Hippocampal formation (tissue), 2 donors: ENCODE measurements around the gene SDHAF3.
"Not testable (repeated sequence)": the region's sequence is repeated elsewhere in the genome, so short reads cannot be mapped to it uniquely, and the experiment has no call there.

ENCODE experiments used
- DNase-seq, 2 donors: peaks; one replicate each; lab custom pipeline; 2025; lab: John Stamatoyannopoulos, UW

Gene SDHAF3

DNA sequence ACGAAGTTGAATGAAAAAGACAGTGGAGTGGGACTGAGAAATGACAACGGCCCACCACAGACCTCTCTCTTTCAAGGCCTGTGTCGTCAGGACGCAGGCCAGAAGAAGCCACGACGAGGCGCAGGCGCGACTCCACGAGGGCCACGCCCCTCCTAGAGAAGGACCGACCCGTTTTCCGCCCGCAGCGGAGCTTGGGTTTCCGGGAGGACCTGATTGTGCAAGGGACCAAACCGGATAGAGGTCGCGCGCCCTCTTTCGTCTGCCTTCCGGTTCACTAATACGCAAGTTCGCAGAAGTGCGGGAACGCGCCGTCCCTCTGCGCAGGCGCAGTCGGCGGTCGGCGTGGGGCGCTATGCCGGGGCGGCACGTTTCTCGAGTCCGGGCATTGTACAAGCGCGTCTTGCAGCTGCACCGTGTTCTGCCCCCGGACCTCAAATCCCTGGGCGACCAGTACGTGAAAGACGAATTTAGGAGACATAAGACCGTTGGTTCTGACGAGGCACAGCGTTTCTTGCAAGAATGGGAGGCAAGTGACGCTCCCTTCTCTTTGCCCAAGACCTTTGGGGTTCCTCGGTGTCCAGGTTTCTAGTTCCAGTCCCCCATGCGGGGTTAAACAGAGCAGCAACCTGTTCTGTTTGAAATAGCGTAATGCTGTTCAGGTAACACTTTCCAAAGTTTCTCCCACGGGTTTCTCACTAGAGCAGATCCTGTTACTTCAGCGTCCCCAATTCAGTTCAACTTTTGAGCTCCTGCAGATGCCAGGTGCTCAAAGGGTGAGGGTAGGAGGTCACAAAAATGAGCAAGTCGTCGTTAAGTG is at the start of gene SDHAF3:
Gene SDHAF3 (plus strand): TSS at position 327 of the 817 bp plus-strand sequence. CDS start 26 bp downstream, at position 353.
- DNase-seq: peak; percentile 89 to 92

DNA sequence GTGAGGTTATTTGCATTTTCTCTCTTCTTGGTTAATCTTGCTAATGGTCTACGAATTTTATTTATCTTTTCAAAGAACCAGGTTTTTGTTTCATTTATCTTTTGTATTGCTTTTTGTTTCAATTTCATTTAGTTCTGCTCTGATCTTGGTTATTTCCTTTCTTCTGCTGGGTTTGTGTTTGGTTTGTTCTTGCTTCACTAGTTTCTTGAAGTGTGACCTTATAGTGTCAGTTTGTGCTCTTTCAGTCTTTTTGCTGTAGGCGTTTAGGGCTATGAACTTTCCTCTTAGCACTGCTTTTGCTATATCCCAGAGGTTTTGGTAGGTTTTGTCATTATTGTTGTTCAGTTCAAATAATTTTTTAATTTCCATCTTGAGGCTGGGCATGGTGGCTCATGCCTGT is 45.5 kb upstream of the SDHAF3 start:
- not testable (repeated sequence) for DNase-seq

DNA sequence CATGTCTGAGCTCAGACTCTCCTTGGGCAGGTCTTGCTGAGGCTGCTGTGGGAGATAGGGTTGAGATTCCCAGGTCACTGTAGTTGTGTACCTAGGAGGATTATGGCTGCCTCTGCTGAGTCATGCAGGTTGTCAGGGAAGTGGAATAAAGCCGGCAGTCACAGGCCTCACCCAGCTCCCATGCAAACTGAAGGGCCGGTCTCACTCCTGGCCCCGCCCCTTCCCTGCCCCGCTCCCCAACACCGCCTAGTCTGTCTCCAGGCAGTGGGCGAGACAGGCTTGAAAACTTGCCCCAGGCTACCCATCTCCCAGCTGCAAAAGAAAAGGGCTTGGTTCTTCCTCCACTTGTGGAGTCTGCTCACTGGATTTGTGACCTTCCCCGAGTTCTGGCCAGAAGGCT is 41.6 kb upstream of the SDHAF3 start:
- no peak for DNase-seq

DNA sequence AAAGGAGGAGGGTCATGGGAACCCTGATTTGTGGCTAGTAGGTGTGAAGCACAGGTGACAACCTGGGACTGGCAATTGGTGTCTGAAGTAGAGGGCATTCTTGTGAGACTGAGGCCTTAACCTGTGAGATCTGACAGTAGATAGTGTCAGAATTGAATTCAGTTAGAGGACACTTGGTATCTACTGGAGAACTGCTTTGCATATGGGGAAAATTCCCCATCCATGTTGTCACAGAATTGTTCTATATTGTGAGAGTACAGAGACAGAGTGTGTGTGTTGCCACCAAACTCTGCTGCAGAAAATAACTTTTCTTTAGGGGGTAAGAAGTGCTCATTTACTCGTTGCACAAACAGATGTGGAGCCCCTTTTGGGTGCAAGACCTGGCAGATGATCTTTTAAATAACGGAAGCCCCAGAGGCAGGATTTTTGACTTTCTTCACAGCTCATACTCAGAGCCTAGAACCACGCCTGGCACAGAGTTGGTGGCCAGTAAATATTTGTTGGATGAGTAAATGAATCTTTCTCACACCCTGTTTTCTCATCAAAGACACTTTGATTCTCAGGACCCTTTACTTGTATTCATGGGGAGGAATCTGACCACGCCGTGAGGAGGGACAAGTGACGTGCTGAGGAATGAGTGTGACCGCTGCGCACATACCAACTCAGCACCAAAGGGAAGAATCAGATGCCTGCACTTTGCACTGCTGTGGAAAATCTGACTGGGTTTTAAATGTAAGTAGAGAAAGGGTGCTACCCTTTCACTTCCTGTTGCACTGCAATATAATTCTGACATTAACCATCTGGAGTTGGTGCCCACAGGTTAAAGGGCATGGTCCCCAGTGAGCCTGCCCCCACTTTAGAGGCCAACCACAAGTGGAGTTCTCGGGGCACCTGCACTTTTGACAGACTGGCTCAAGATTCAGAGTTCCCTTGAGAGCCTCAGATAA is 39.2 kb upstream of the SDHAF3 start:
- DNase-seq: no peak

DNA sequence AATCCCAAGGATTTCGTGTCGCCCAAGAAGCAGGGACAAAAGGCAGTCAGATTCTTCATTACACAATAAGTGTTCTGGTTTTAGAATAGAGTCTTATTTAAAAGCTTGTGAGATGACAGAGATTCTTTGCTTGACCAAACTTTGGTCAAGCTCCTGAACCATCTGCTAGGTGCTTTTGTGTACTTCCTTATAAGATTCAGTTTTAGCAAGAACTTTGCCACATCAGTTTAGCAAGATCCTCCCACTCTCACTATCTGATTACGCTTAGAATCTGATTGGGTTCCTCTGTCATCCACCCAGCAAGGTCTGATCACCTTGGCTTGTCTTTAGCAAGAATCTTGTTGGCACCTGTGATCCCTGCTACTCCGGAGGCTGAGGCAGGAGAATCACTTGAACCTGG is 38.2 kb upstream of the SDHAF3 start:
- no peak for DNase-seq

DNA sequence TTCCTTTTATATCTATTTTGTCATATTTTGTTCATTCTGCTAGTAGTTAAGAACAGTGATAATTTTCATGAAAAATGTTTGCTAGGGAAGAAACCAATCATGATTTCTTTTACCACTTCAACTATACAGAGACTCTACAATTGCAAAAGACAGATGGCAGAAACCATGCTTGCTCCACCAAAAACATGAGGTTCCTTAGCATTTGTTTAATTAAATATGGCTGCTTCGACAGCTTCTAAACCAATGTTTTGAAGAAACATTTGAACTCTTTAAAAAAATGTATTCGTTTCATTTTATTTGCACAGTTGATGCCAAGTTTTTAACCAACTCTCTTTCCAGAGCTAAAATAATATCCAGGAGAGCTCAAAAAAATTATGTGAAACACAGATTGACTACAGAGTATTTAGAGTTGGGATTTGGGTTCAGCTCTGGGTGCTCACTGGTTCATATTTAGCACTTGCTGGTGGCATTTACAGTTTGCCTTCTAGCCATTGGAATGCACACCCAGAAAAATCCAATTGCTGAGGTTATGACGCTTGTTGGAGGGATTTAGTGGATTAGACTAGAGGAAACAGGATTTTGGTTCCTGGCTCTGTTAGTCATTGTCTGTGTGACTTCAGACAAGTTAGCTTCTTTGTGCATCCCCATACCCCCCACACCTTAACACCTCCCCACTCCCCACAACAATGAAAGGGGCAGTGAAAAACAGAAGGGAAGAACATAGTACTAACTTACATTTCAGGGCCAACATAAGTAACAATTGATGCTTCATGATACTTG is 35.8 kb upstream of the SDHAF3 start:
- DNase-seq: no peak

DNA sequence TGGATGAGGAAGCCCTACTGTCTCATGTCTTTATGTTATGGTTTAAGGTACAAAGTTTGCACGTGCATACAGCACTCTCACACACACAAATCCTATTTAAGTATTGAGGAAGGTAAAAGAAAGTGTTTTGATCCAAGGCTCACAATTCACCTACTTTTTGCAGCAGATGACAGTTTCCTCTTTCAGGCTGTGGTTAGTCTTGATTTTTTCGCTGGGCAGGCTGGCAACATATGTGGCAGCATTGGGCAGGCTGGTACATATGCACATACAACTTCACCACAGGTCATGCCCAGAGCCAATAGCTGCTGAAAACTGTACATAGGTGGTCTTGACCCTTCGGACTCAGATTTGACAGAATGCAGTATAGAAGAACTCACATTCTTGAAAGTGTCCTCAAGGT is 29.1 kb upstream of the SDHAF3 start:
- DNase-seq: no peak

DNA sequence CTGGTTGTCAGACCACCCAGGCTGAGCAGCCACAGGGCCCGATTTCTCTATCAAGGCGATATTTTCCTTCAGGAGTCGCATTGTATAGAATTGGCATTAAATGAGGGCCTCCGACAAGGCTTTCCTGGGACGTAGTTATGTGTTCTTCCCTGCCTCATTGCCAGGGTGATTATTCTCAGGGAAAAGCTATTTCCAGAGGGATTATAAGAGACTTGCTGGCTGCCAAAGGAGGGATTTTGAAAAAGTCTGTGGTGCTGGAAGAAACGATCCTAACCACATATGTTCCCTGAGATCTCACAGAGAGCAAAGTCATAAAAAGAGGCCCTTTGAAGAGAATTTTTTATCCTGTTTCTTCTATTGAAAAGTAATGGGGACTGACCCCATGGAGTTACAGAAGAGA is 27.7 kb upstream of the SDHAF3 start:
- DNase-seq: no peak

DNA sequence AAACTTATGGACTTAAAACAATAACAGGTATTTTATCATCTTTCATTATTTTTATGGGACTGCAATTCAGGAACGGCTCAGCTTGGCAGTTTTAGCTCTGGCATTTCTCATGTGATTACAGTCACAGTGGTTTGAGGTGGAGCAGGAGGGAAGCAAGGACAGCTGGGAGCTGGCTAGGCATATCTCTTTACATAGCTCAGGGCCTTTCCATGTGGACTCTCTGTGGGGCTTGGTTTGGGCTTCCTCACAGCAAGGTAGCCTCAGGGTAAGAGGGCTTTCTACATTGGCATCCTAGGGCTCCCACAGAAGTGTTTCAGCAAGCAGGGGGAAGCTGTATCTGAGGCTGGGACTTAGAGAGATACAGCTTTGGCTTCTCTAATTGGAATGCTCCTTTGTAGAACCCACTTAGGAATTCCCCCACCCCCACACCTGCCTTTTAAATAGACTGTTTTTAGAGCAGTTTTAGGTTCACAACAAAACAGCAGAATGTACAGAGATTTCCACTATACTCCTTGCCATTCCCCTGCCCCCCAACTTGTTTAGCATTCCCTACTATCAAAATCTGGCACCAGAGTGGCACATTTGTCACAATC is 26.6 kb upstream of the SDHAF3 start:
- DNase-seq: no peak

DNA sequence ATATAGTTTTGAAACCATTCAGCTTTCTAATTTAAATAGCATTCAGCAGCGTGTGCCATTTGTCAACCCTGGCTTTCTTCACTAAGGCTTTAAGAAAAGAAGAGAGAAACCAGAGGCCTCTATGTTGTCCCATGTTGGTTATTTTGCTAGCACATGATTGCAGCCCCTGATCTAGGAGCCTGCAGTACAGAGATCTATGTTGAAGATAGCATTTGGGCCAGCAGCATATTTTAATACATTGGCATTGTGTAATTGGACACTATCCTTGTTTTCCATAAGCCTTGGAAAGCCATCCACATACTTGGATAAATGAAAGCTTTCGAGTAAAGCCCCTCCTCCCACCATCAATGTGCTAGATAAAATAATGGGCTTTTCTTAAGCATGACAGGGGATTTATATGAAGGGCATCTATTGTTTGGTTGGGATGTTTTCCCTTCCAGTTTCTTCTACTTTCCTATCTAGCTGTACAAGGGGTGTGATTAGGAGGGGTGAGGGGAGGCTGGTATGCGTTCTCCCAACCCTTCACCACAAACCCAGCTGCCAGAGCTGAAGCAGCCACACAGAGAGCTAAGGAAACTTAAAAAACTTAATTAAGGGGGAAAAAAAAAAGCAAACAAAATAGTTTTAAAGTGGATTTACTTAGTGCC is 23.1 kb upstream of the SDHAF3 start:
- DNase-seq: no peak

DNA sequence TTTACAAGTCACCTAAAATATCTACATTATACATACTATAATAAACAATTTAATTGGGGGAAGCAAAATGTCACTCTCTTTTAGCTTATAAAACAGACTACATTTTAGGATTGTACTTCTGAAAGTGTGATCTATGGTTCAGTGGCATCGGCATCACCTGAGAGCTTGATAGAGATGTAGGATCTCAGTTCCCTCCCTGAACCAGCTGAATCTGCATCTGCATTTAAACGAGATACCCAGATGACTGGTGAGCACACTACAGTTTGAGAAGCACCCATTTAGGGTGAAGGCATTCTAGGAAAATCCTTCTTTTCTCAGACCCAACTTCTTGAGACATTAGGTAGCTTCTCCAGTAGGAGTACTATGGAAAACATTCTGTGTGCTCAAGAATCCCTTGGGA is 21.5 kb upstream of the SDHAF3 start:
- no peak for DNase-seq

DNA sequence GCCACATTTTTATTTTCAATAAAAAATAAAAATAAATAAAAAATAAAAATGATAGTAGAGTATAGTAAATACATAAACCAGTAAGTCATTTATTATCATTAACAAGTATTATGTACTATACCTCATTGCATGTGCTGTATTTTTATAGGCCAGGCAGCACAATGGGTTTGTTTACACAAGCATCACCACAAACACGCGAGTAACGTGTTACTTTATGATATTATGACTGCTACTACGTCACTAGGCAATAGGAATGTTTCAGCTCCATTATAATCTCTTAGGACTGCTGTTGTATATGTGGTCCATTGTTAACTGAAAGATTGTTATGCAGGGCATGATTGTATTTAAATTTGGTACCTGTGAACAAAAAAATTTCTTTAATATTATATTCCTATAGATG is 20.8 kb upstream of the SDHAF3 start:
- no peak for DNase-seq

DNA sequence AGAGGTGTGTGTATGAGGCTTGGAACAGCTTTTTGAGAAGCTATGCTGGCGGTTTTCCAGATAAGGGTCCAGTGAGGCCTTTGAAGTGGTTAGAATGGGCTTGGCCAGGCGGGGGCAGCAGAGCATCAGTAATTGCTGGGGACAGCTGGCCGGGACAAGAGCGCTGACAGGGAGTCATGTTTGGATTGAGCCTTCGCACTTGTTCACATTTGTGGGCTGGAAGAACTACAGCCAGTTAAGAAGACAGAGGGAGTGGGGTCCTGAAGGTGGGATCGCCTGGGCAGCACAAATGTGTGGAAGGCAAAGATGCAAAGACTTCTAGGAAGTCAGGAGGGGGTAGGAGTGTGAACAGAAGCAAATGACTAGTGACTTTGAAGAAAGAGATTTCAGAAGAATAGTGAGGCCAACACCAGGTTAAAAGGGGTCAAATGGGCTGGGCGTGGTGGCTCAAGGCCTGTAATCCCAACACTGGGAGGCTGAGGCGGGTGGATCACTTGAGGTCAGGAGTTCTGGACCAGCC is 12.7 kb upstream of the SDHAF3 start:
- DNase-seq: peak; percentile 77 to 80

DNA sequence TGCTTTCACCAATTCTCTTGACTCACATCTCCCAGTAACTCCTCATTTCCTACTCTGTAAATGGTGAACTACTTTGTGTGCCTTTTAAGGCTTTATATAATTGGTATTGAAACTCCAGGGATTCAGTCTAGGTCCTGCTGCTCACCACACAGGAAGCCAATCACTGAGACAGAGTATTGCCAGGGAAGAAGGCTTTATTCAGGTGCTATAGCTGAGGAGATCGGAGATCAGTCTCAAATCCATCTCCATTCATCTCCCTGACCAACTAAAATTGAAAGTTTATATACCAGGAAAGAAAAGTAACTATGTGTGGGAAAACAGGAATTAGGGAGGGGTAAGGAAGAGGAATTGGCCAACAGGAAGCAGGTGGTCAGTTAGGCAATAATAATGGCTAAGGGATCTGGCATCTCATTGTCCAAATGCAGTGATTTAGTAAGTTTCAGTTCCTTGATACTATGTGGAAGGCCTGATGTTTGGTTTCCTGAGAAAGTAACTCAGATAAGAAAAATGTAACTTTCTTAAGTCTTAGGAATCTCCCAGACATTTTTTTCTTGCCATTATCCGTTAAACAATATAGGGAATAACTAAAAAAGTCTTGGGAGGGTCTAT is 10.2 kb upstream of the SDHAF3 start:
- no peak for DNase-seq

DNA sequence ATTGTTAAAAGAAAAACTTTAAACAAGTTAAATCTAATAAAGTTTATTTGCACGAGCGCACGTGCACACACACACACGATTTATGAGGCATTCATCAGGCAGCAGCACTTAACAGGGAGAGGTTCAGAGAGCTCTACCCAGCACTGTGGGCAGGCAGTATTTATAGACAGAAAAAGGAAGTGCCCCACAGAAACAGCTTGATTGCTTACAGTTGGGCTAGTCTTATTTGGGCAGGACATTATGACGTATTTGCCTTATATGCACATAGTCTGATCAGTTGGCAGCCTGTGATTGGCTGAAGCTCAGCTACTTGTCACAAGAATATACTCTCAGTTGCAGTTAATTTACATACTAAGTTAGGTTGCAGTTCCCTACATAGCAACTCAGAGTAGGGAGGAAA is 1.2 kb upstream of the SDHAF3 start:
- no peak for DNase-seq

DNA sequence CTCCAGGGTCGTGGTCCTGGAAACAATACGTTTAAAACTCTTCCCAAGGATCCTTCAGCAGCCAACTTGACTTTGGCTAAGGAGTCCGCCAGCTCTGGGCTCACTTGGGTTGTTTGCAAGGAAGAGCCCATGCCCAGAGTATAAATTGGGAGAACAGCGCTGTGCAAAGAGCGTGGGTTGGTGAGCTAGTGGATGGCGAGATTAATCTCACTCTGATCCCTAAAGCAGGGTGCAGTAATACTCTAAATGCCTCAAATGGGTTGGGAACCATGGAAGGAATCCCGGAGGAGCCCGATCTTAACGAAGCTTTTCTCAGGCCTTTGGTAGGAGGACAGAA is 495 bp upstream of the SDHAF3 start:
- DNase-seq: no peak

DNA sequence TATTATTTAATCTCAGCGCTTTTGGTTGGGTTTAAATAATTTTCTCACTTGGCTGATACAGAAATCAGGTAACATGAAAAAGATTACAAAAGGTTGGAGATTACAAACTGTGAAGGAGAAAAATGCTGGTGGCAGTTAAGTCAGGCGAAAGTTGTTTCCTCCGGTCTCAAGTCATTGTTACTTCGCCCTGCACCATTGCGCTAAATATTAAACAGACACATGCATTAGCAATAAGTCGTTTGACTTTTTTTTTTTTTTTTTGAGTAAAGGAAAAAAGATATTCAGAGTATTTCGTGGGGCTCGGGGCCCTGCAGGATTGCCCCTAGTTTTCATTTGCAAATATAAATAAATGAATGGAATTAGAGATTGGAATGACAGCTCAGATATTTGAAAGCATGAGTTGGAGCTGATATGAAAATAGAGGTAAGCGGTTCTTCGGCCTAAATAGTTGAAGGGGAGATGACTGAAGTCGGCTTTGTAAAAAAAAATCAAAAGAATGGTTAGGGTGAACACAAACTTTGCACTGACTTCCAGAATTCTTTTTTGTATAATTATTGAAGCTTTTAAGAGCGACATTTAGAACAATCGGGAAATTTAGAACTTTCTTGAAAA is 914 bp downstream of the SDHAF3 start:
- no peak for DNase-seq

DNA sequence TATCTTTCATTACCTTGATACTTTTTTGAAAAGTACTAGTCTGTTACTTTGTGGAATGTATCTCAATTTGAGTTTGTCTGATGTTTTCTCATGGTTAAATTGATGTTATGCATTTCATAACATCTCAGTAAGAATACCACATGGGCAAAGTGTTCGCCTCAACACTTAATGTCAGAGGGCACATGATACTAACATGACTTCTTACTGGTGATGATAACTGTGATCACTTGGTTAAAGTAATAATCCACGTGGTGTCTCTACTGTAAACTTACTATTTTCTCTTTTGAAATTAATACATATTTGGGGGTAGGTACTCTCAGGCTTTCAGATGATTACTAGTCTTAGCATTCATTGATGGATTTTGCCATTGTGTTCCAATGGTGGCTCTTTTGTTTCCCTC is 2.2 kb downstream of the SDHAF3 start:
- DNase-seq: no peak

DNA sequence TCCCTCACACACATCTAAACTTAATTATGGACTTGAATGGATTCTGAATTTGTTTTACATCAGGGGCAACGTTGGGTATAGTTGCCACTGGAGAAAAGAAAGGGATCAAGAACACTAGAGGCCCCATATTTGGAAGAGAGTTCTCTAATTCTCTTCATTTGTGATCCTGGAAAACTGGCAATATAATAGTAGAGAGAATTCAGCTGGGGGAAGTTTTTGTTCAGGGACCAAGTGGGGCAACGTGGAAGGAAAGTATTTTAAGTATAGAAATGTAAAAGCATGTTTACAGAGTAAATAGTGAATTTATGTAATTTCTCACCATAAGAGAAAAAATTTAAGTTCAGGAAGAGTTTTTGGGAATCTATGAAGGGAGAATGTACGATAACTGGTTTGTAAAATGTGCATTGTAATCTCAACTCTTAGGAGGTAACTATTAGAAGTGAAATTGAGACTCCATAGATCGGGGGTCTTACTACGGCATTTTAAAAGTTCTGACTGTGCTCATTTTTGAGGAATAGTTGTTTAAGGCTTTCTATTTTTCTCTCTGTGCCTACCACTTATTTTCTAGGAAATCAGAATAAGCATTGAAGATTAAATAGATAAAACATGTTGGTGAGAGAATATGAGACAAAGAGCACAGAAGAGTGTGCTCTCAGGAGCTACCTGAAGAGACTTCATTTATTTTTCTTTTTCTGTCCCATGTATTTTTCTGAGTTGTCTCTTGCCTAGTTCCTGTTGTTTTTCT is 3.4 kb downstream of the SDHAF3 start:
- DNase-seq: no peak

DNA sequence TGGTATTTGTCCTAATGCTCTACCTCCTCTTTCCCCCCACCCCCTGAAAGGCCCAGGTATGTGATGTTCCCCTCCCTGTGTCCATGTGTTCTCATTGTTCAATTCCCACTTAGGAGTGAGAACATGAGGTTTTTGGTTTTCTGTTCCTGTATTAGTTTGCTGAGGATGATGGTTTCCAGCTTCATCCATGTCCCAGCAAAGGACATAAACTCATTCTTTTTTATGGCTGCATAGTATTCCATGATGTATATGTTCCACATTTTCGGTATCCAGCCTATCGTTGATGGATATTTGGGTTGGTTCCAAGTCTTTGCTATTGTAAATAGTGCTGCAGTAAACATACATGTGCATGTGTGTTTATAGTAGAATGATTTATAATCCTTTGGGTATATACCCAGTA is 5.6 kb downstream of the SDHAF3 start:
- DNase-seq: not testable (repeated sequence)
